Measurements from ENCODE around the gene CYCS. TPM values are rescaled to one million over a fixed set of nuclear protein-coding genes. Genes with fewer than 3 reads are reported as not detected.

The CYCS gene
- total RNA-seq, 1 experiment from 2014 or later: 224 TPM

DNA sequence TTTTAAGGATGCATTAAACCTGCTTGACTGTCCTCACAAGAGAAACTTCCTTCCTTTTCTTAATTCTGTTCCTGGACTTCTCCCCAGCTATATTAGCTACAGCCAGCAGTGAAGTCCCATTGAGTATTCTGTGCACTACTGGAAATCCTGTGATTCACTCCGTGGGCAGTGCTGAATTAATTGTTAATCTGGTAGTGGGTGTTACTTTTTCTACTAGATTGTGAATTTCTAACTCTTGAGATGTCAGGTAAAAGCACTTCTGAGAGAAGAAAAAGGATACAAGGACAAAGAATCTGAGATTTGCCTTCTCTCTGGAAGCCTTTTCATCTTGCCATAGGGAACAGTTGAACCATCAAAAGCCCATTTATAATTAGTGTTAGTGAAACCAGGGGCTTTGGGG, 33.9 kb downstream of the CYCS start:
- H3K27ac ChIP-seq (ENCODE audit: low read depth, low read length): no peak overlapping the region
- H3K4me2 ChIP-seq (ENCODE audit: low read length): no peak overlapping the region
- intact Hi-C loops (cut with micrococcal nuclease): loop anchor here (5.0 to 10.0 kb wide), 4 partner anchors 206 to 1226 kb away; no protein-coding TSS in a partner anchor
- no peaks in the 10 kb centered on the region for H3K79me2 ChIP-seq (ENCODE audit: insufficient read depth, low read length)
- no peaks in the 10 kb centered on the region for H3K36me3 ChIP-seq (ENCODE audit: control insufficient read depth in 1 of 2, insufficient read depth in 2 of 2, low read length in 2 of 2)
- ATAC-seq (no peak), DNase-seq (ENCODE audit: low read depth, low spot score) (no peak)
- H4K20me1 ChIP-seq (ENCODE audit: insufficient read depth): no peaks in the 10 kb centered on the region
- H3K9me3 ChIP-seq (ENCODE audit: control insufficient read depth in 1 of 2, insufficient read depth in 1 of 2, low read depth in 1 of 2, low read length in 2 of 2): no peaks in the 10 kb centered on the region
- ChIA-PET RAD21 (ENCODE audit: low non-redundant PET in 1 of 2, low total read pairs in 2 of 2, uncharacterized antibody in 2 of 2, unreplicated experiment in 2 of 2) (no interaction called here), POLR2A (interaction anchor here (0.9 to 1.2 kb wide), 2 partner anchors 34 kb away, joined by 3 to 7 read pairs; partner anchors contain the start of gene CYCS), CTCF (interaction anchor here (1.1 to 6.0 kb wide), 4 partner anchors 21 to 279 kb away, joined by 3 to 85 read pairs (median 10); no protein-coding TSS in a partner anchor)
- no peaks in the 10 kb centered on the region for H3K27me3 ChIP-seq (ENCODE audit: insufficient read depth, low read length)
- peaks cover 2 to 22% of the 10 kb centered on the region in 2 experiments; a peak in 3 of 4 replicates for H3K4me1 ChIP-seq (ENCODE audit: control insufficient read depth in 1 of 2, insufficient read depth in 2 of 2, low read length in 2 of 2)
- no peak overlapping the region for H2AFZ ChIP-seq (ENCODE audit: low read depth, low read length, poor library complexity, severe bottlenecking)
- H3K9me2 ChIP-seq (ENCODE audit: insufficient read depth): no peaks in the 10 kb centered on the region
- no peak overlapping the region for H3K9ac ChIP-seq (ENCODE audit: low read length)
- no TSS peak for BruUV-seq (replicated peaks)
- TF ChIP-seq SRF (IDR thresholded peaks at IDR 0.05; ENCODE audit: low read depth) (no peak), YY1 (IDR thresholded peaks at IDR 0.05; ENCODE audit: extremely low read depth, insufficient replicate concordance, low read depth, low read length) (no peak), POLR2A (IDR thresholded peaks at IDR 0.05; ENCODE audit: borderline replicate concordance, extremely low read depth, insufficient read depth, insufficient read length) (no peak), TCF7L2 (IDR thresholded peaks at IDR 0.05; ENCODE audit: borderline replicate concordance, extremely low read depth, insufficient read depth, insufficient read length) (no peak)
- H3K4me3 ChIP-seq (replicated peaks in 1 of 2; ENCODE audit: low read depth in 1 of 2, low read length in 2 of 2): no peak overlapping the region

DNA sequence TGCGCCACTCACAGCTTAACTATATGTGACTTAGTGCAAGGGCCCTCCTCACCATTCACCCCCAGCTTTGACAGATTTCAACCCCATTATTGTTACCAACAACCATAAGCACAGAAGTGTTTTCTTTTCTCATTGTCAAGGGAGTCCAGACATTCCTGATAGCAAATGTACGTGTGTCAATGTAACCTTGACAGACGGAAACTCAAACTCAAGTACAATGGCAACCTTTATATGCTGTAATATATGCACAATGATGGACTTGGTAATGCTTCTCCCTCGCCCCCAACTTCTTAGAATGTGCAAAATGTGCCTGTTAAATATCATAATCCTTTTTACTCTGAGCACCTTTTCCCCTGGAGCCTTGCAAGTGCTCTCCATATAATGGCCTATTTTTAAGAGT, 34.7 kb downstream of the CYCS start:
- ATAC-seq: no peak
- ChIA-PET RAD21 (ENCODE audit: low non-redundant PET in 1 of 2, low total read pairs in 2 of 2, uncharacterized antibody in 2 of 2, unreplicated experiment in 2 of 2) (interaction anchor here in 1 of 2 experiments (0.5 kb wide), 1 partner anchor 16 kb away, joined by 5 read pairs; no protein-coding TSS in a partner anchor), POLR2A (interaction anchor here (0.9 kb wide), 1 partner anchor 35 kb away, joined by 3 read pairs; no protein-coding TSS in a partner anchor)

More for the DNA sequence above, 34.7 kb downstream of the CYCS start:
- BruUV-seq (replicated peaks): no TSS peak
- intact Hi-C loops (cut with micrococcal nuclease): loop anchor here (5.0 to 10.0 kb wide), 4 partner anchors 206 to 1226 kb away; no protein-coding TSS in a partner anchor
- H3K4me3 ChIP-seq (replicated peaks in 1 of 2; ENCODE audit: low read depth in 1 of 2, low read length in 2 of 2): no peak overlapping the region
- H3K4me2 ChIP-seq (ENCODE audit: low read length): no peak overlapping the region
- no peaks in the 10 kb centered on the region for H3K27me3 ChIP-seq (ENCODE audit: insufficient read depth, low read length)
- H3K79me2 ChIP-seq (ENCODE audit: insufficient read depth, low read length): no peaks in the 10 kb centered on the region
- CTCF ChIA-PET: interaction anchor here (1.4 to 2.1 kb wide), 2 partner anchors 20 to 278 kb away, joined by 9 read pairs; no protein-coding TSS in a partner anchor
- no peak for DNase-seq (ENCODE audit: low read depth, low spot score)
- no peaks in the 10 kb centered on the region for H3K9me2 ChIP-seq (ENCODE audit: insufficient read depth)
- no peak overlapping the region for H3K9ac ChIP-seq (ENCODE audit: low read length)
- peaks cover 2 to 16% of the 10 kb centered on the region in 2 experiments; a peak in 3 of 4 replicates for H3K4me1 ChIP-seq (ENCODE audit: control insufficient read depth in 1 of 2, insufficient read depth in 2 of 2, low read length in 2 of 2)
- no peaks in the 10 kb centered on the region for H3K36me3 ChIP-seq (ENCODE audit: control insufficient read depth in 1 of 2, insufficient read depth in 2 of 2, low read length in 2 of 2)
- TF ChIP-seq FOSL1 (IDR thresholded peaks at IDR 0.05; ENCODE audit: low read depth): no peak
- TF ChIP-seq ZNF274 (IDR thresholded peaks at IDR 0.05; ENCODE audit: low read depth, low read length): no peak
- TF ChIP-seq, protein P1, sequence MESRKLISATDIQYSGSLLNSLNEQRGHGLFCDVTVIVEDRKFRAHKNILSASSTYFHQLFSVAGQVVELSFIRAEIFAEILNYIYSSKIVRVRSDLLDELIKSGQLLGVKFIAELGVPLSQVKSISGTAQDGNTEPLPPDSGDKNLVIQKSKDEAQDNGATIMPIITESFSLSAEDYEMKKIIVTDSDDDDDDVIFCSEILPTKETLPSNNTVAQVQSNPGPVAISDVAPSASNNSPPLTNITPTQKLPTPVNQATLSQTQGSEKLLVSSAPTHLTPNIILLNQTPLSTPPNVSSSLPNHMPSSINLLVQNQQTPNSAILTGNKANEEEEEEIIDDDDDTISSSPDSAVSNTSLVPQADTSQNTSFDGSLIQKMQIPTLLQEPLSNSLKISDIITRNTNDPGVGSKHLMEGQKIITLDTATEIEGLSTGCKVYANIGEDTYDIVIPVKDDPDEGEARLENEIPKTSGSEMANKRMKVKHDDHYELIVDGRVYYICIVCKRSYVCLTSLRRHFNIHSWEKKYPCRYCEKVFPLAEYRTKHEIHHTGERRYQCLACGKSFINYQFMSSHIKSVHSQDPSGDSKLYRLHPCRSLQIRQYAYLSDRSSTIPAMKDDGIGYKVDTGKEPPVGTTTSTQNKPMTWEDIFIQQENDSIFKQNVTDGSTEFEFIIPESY (IDR thresholded peaks at IDR 0.05; ENCODE audit: extremely low read depth, insufficient replicate concordance, low read length): no peak
- TF ChIP-seq, protein P2, sequence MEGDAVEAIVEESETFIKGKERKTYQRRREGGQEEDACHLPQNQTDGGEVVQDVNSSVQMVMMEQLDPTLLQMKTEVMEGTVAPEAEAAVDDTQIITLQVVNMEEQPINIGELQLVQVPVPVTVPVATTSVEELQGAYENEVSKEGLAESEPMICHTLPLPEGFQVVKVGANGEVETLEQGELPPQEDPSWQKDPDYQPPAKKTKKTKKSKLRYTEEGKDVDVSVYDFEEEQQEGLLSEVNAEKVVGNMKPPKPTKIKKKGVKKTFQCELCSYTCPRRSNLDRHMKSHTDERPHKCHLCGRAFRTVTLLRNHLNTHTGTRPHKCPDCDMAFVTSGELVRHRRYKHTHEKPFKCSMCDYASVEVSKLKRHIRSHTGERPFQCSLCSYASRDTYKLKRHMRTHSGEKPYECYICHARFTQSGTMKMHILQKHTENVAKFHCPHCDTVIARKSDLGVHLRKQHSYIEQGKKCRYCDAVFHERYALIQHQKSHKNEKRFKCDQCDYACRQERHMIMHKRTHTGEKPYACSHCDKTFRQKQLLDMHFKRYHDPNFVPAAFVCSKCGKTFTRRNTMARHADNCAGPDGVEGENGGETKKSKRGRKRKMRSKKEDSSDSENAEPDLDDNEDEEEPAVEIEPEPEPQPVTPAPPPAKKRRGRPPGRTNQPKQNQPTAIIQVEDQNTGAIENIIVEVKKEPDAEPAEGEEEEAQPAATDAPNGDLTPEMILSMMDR (IDR thresholded peaks at IDR 0.05 in 2 of 3, conservative IDR thresholded peaks at IDR 0.05 in 1 of 3; ENCODE audit: borderline replicate concordance in 1 of 3, insufficient read depth in 1 of 3, low read depth in 2 of 3, low read length in 2 of 3): no peak
- TF ChIP-seq, protein P3, sequence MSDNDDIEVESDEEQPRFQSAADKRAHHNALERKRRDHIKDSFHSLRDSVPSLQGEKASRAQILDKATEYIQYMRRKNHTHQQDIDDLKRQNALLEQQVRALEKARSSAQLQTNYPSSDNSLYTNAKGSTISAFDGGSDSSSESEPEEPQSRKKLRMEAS (IDR thresholded peaks at IDR 0.05): no peak
- no peak for TF ChIP-seq RAD21 (IDR thresholded peaks at IDR 0.05; ENCODE audit: low read depth)
- TF ChIP-seq POLR2A (IDR thresholded peaks at IDR 0.05; ENCODE audit: borderline replicate concordance, extremely low read depth, insufficient read depth, insufficient read length): no peak
- no peak for TF ChIP-seq ELF1 (IDR thresholded peaks at IDR 0.05; ENCODE audit: borderline replicate concordance, low read depth)
- no peak for TF ChIP-seq CBX3 (IDR thresholded peaks at IDR 0.05; ENCODE audit: low read depth)
- TF ChIP-seq EZH2 (IDR thresholded peaks at IDR 0.05): no peak
- no peak for TF ChIP-seq CEBPB (IDR thresholded peaks at IDR 0.05; ENCODE audit: low read depth)
- no peak for TF ChIP-seq SP1 (IDR thresholded peaks at IDR 0.05; ENCODE audit: low read depth)
- no peak for TF ChIP-seq YY1 (IDR thresholded peaks at IDR 0.05; ENCODE audit: extremely low read depth, insufficient replicate concordance, low read depth, low read length)
- no peaks in the 10 kb centered on the region for H3K9me3 ChIP-seq (ENCODE audit: control insufficient read depth in 1 of 2, insufficient read depth in 1 of 2, low read depth in 1 of 2, low read length in 2 of 2)
- H4K20me1 ChIP-seq (ENCODE audit: insufficient read depth): no peaks in the 10 kb centered on the region
- H3K27ac ChIP-seq (ENCODE audit: low read depth, low read length): no peak overlapping the region
- H2AFZ ChIP-seq (ENCODE audit: low read depth, low read length, poor library complexity, severe bottlenecking): no peak overlapping the region
